ENCODE measurements around the gene MET.

- TF ChIP-seq, protein P1, sequence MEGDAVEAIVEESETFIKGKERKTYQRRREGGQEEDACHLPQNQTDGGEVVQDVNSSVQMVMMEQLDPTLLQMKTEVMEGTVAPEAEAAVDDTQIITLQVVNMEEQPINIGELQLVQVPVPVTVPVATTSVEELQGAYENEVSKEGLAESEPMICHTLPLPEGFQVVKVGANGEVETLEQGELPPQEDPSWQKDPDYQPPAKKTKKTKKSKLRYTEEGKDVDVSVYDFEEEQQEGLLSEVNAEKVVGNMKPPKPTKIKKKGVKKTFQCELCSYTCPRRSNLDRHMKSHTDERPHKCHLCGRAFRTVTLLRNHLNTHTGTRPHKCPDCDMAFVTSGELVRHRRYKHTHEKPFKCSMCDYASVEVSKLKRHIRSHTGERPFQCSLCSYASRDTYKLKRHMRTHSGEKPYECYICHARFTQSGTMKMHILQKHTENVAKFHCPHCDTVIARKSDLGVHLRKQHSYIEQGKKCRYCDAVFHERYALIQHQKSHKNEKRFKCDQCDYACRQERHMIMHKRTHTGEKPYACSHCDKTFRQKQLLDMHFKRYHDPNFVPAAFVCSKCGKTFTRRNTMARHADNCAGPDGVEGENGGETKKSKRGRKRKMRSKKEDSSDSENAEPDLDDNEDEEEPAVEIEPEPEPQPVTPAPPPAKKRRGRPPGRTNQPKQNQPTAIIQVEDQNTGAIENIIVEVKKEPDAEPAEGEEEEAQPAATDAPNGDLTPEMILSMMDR (IDR thresholded peaks at IDR 0.05; ENCODE audit: extremely low read depth in 1 of 2, insufficient read depth in 1 of 2, low read depth in 1 of 2, low read length in 2 of 2), result no peak
- TF ChIP-seq POLR2AphosphoS5 (IDR thresholded peaks at IDR 0.05; ENCODE audit: insufficient read depth, low read depth, low read length), result no peak
- TF ChIP-seq MYC (IDR thresholded peaks at IDR 0.05; ENCODE audit: low read depth, low read length), result no peak
- no peak for TF ChIP-seq EZH2 (IDR thresholded peaks at IDR 0.05; ENCODE audit: borderline replicate concordance, low read depth, low read length, severe bottlenecking)
- no peak for TF ChIP-seq POLR2A (IDR thresholded peaks at IDR 0.05; ENCODE audit: low read depth, low read length)
Observed at GRCh38 chr7:116698930-116699721, 27.1 kb downstream of the MET start.

All from endothelial cell of umbilical vein (primary cell).